Mesenchymal stem cell (in vitro differentiated cells and primary cell): ENCODE measurements around the gene BRCA2.
"Not testable (repeated sequence)": the region's sequence is repeated elsewhere in the genome, so short reads cannot be mapped to it uniquely, and the experiment has no call there.

Experiments
- DNase-seq: peaks from one replicate; pipeline ENCODE4 v3.0.0-alpha.2; 2013
- H2AFZ ChIP-seq: one replicate; pipeline ENCODE4 v1.6.1; 2013; ENCODE audit warnings: low read depth, mild to moderate bottlenecking, control low read depth, inconsistent platforms, low read length, moderate library complexity
- H2AK5ac ChIP-seq: 2 replicates; pipeline ENCODE4 v1.6.1; 2013; ENCODE audit warnings: low read length, moderate library complexity, mild to moderate bottlenecking, inconsistent platforms; ENCODE audit not compliant: severe bottlenecking
- H2BK120ac ChIP-seq: one replicate; pipeline ENCODE4 v1.6.1; 2013; ENCODE audit warnings: low read depth, mild to moderate bottlenecking, inconsistent platforms, low read length, moderate library complexity
- H2BK12ac ChIP-seq, 2 experiments: one replicate each; pipeline ENCODE4 v1.6.1; 2013; ENCODE audit warnings: inconsistent platforms in 2 of 2, low read length in 2 of 2, mild to moderate bottlenecking in 2 of 2, moderate library complexity in 2 of 2, control low read depth in 1 of 2
- H2BK15ac ChIP-seq: one replicate; pipeline ENCODE4 v1.6.1; 2013; ENCODE audit warnings: mild to moderate bottlenecking, low read depth, inconsistent platforms; ENCODE audit not compliant: poor library complexity, severe bottlenecking
- H2BK5ac ChIP-seq: 2 replicates; pipeline ENCODE4 v1.6.1; 2013; ENCODE audit warnings: low read depth, mild to moderate bottlenecking, low read length, control low read depth, inconsistent platforms; ENCODE audit not compliant: poor library complexity, severe bottlenecking
- H3K14ac ChIP-seq, 2 experiments: one replicate each; pipeline ENCODE4 v1.6.1; 2013; ENCODE audit warnings: inconsistent platforms in 2 of 2, low read length in 2 of 2, control low read depth in 1 of 2, mild to moderate bottlenecking in 1 of 2, moderate library complexity in 1 of 2
- H3K18ac ChIP-seq, 2 experiments: one replicate each; pipeline ENCODE4 v1.6.1; 2013; ENCODE audit warnings: inconsistent platforms in 2 of 2, low read length in 2 of 2, control low read depth in 1 of 2, low read depth in 1 of 2, mild to moderate bottlenecking in 1 of 2
- H3K23ac ChIP-seq, 2 experiments: one replicate each; pipeline ENCODE4 v1.6.1; 2013; ENCODE audit warnings: inconsistent platforms in 2 of 2, low read length in 2 of 2, mild to moderate bottlenecking in 2 of 2, moderate library complexity in 2 of 2, control low read depth in 1 of 2
- H3K27ac ChIP-seq: 2 replicates; pipeline ENCODE4 v1.5.1; 2013; ENCODE audit warnings: mild to moderate bottlenecking, moderate library complexity, low read length, control low read depth, inconsistent platforms; ENCODE audit not compliant: poor library complexity, severe bottlenecking
- H3K27me3 ChIP-seq, 2 experiments: 2 replicates each; pipeline versions ENCODE4 v1.6.1 to v1.7.0; 2013; ENCODE audit warnings: low read length in 2 of 2, mild to moderate bottlenecking in 2 of 2, moderate library complexity in 2 of 2, control low read depth in 1 of 2, inconsistent platforms in 1 of 2; ENCODE audit not compliant: control insufficient read depth in 1 of 2, insufficient read depth in 1 of 2
- H3K36me3 ChIP-seq, 2 experiments: 2 replicates each; pipeline versions ENCODE4 v1.6.1 to v1.7.0; 2013; ENCODE audit warnings: low read length in 2 of 2, control low read depth in 1 of 2, inconsistent platforms in 1 of 2, low read depth in 1 of 2, mild to moderate bottlenecking in 1 of 2; ENCODE audit not compliant: insufficient read depth in 2 of 2, control insufficient read depth in 1 of 2
- H3K4ac ChIP-seq, 2 experiments: one replicate each; pipeline ENCODE4 v1.6.1; 2013; ENCODE audit warnings: inconsistent platforms in 2 of 2, low read length in 2 of 2, mild to moderate bottlenecking in 2 of 2, moderate library complexity in 2 of 2, control low read depth in 1 of 2, low read depth in 1 of 2
- H3K4me1 ChIP-seq: 2 replicates; pipeline ENCODE4 v1.6.1; 2013; ENCODE audit warnings: low read depth, low read length, control low read depth; ENCODE audit not compliant: control insufficient read depth, insufficient read depth
- H3K4me2 ChIP-seq: 2 replicates; pipeline ENCODE4 v1.6.1; 2013; ENCODE audit warnings: low read length, mild to moderate bottlenecking, inconsistent platforms; ENCODE audit not compliant: poor library complexity, severe bottlenecking
- H3K4me3 ChIP-seq, 2 experiments: 2 replicates each; pipeline versions ENCODE4 v1.5.1 to v1.7.0; 2013; ENCODE audit warnings: low read length in 2 of 2, mild to moderate bottlenecking in 2 of 2, control low read depth in 1 of 2, low read depth in 1 of 2; ENCODE audit not compliant: insufficient read depth in 1 of 2
- H3K79me1 ChIP-seq: replicated peaks from 2 replicates; pipeline ENCODE4 v1.6.1; 2013; ENCODE audit warnings: mild to moderate bottlenecking, control low read depth, low read length, inconsistent platforms; ENCODE audit not compliant: poor library complexity, severe bottlenecking
- H3K9ac ChIP-seq: 2 replicates; pipeline ENCODE4 v1.7.0; 2013; ENCODE audit warnings: mild to moderate bottlenecking, low read length, moderate library complexity
- H3K9me3 ChIP-seq: 2 replicates; pipeline ENCODE4 v1.7.0; 2013; ENCODE audit warnings: mild to moderate bottlenecking, low read length; ENCODE audit not compliant: control insufficient read depth
- H4K8ac ChIP-seq: one replicate; pipeline ENCODE4 v1.6.1; 2013; ENCODE audit warnings: inconsistent platforms, mild to moderate bottlenecking, low read length, moderate library complexity
- H4K91ac ChIP-seq: one replicate; pipeline ENCODE4 v1.6.1; 2013; ENCODE audit warnings: mild to moderate bottlenecking, low read length, inconsistent platforms
- WGBS: methylation state at CpG from one replicate; pipeline ENCODE4 v1.1.7; 2013; ENCODE audit warnings: mixed read lengths; 5-methylcytosine and 5-hydroxymethylcytosine counted together

BRCA2 gene

GRCh38 chr13:32350839-32351441, 35.6 kb downstream of the BRCA2 start:
- H3K79me1 ChIP-seq, H3K9me3 ChIP-seq, H2AK5ac ChIP-seq, H4K8ac ChIP-seq, H3K14ac ChIP-seq, H3K4ac ChIP-seq, H3K18ac ChIP-seq, H3K23ac ChIP-seq, H2BK120ac ChIP-seq, H3K9ac ChIP-seq, H3K4me2 ChIP-seq, DNase-seq, H2BK12ac ChIP-seq, H3K4me3 ChIP-seq, H2BK15ac ChIP-seq, H3K27ac ChIP-seq, H2BK5ac ChIP-seq, H3K27me3 ChIP-seq, H2AFZ ChIP-seq, H3K4me1 ChIP-seq, H4K91ac ChIP-seq: not testable (repeated sequence)
- 97% methylated on average over 15 of the region's 15 CpGs for WGBS
- peaks cover 0 to 24% of the 10 kb centered on the region in 2 experiments for H3K36me3 ChIP-seq

DNA sequence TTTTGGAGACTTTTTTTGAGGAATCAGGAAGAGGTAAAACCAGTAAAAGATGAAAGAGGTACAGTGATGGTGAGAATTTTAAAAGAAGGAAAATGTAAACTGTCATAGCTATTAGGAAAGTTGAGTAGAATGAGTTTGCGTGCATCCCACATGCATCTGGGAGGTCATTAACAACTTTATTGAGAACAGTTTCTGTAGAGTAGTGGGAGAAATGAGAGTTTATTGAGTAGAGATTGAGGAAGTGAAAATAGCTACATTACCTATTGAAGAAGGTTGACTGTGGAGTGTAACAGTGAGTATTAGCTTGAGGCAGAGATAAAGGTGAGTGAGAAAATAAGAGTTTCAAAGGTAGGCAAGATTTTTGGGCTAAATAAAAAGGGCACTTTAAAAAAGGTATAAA, 38.7 kb downstream of the BRCA2 start:
- H3K27me3 ChIP-seq = no peaks in the 10 kb centered on the region
- H3K23ac ChIP-seq = no peak overlapping the region
- H3K27ac ChIP-seq = no peak overlapping the region
- no peak for DNase-seq
- H2AFZ ChIP-seq = no peak overlapping the region
- no peaks in the 10 kb centered on the region for H3K4me1 ChIP-seq
- H2AK5ac ChIP-seq = no peak overlapping the region
- H3K36me3 ChIP-seq = peaks cover 0 to 23% of the 10 kb centered on the region in 2 experiments
- no peak overlapping the region for H3K18ac ChIP-seq
- over 99% methylated on average over 1 of the region's 1 CpG for WGBS
- no peak overlapping the region for H3K4me3 ChIP-seq
- H3K14ac ChIP-seq = no peak overlapping the region
- H4K8ac ChIP-seq = no peak overlapping the region
- H3K4me2 ChIP-seq = no peak overlapping the region
- H3K9ac ChIP-seq = no peak overlapping the region
- no peak overlapping the region for H4K91ac ChIP-seq
- no peak overlapping the region for H2BK12ac ChIP-seq
- no peak overlapping the region for H2BK15ac ChIP-seq
- H2BK120ac ChIP-seq = no peak overlapping the region
- H3K9me3 ChIP-seq = no peaks in the 10 kb centered on the region
- no peak overlapping the region for H2BK5ac ChIP-seq
- no peak overlapping the region for H3K4ac ChIP-seq
- no peaks in the 10 kb centered on the region for H3K79me1 ChIP-seq

- H2AK5ac ChIP-seq, H3K9ac ChIP-seq, H2BK5ac ChIP-seq, H3K79me1 ChIP-seq, H3K23ac ChIP-seq, H3K4me3 ChIP-seq, H2BK120ac ChIP-seq, H2BK12ac ChIP-seq, H3K9me3 ChIP-seq, H2BK15ac ChIP-seq, H3K4ac ChIP-seq, H4K91ac ChIP-seq, H2AFZ ChIP-seq, H3K27ac ChIP-seq, H3K27me3 ChIP-seq, H3K4me2 ChIP-seq, H4K8ac ChIP-seq, H3K18ac ChIP-seq, H3K14ac ChIP-seq, H3K4me1 ChIP-seq, DNase-seq: not testable (repeated sequence)
- 100% methylated on average over 6 of the region's 8 CpGs for WGBS
- peaks cover 0 to 19% of the 10 kb centered on the region in 2 experiments for H3K36me3 ChIP-seq
Measured at GRCh38 chr13:32355935-32356334, 40.6 kb downstream of the BRCA2 start.

DNA sequence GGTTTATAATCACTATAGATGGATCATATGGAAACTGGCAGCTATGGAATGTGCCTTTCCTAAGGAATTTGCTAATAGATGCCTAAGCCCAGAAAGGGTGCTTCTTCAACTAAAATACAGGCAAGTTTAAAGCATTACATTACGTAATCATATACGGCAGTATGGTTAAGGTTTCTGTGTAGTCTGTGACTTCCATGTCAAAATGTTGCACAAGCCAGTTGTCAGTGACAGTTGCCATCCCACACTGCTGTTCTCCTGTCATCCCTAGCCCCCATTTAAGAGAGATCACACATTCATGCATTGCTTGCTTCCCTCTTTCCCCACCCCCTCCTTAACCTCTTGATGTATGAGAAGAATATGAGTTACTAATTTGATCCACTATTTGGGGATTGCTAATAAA, 47.3 kb downstream of the BRCA2 start:
- Histone ChIP-seq H3K27ac (no peak overlapping the region), H4K91ac (no peak overlapping the region), H2BK5ac (no peak overlapping the region), H2BK120ac (no peak overlapping the region), H3K4me3 (no peak overlapping the region), H3K79me1 (no peaks in the 10 kb centered on the region), H3K14ac (no peak overlapping the region), H3K23ac (no peak overlapping the region), H3K9ac (no peak overlapping the region), H3K4ac (no peak overlapping the region), H3K36me3 (no peaks in the 10 kb centered on the region), H3K27me3 (no peaks in the 10 kb centered on the region), H2AFZ (no peak overlapping the region), H3K18ac (no peak overlapping the region), H2BK15ac (no peak overlapping the region), H3K4me1 (no peaks in the 10 kb centered on the region), H3K4me2 (no peak overlapping the region), H2AK5ac (no peak overlapping the region), H4K8ac (no peak overlapping the region), H3K9me3 (no peaks in the 10 kb centered on the region), H2BK12ac (no peak overlapping the region)
- no peak for DNase-seq
- WGBS = 81% methylated on average over 2 of the region's 2 CpGs
